ENCODE measurements around the gene CERKL. TPM values are rescaled to one million over a fixed set of nuclear protein-coding genes. Genes with fewer than 3 reads are reported as not detected.
"Not testable (repeated sequence)": the region's sequence is repeated elsewhere in the genome, so short reads cannot be mapped to it uniquely, and the experiment has no call there.

CERKL gene
- not detected for total RNA-seq
- long read RNA-seq: 0 reads

GRCh38 chr2:181656450-181657291, at the start of gene CERKL:
CERKL (minus strand) TSS chr2:181657105; CDS start chr2:181657006, 99 bp downstream.
- Histone ChIP-seq H3K27me3 (ENCODE audit: low read depth) (peaks cover 69% of the 10 kb centered on the region), H3K36me3 (no peaks in the 10 kb centered on the region), H3K27ac (replicated peaks) (no peak within 1 kb of the TSS), H3K4me1 (peaks cover 10% of the 10 kb centered on the region), H3K9me3 (replicated peaks) (no peaks in the 10 kb centered on the region), H3K4me3 (peak within 1 kb of the TSS; percentile 68)
- no peak for TF ChIP-seq CTCF (IDR thresholded peaks at IDR 0.05; ENCODE audit: borderline replicate concordance)
- DNase-seq: peak; percentile 27
- intact Hi-C loops (cut with micrococcal nuclease): no loop called here

GRCh38 chr2:181702519-181702918, 45.6 kb upstream of the CERKL start:
- H3K27me3 ChIP-seq (ENCODE audit: low read depth); H3K27ac ChIP-seq (replicated peaks); H3K9me3 ChIP-seq (replicated peaks); intact Hi-C loops (cut with micrococcal nuclease); H3K4me3 ChIP-seq; H3K4me1 ChIP-seq; DNase-seq; H3K36me3 ChIP-seq: not testable (repeated sequence)

GRCh38 chr2:181698223-181698622, 41.3 kb upstream of the CERKL start:
- H3K27me3 ChIP-seq (ENCODE audit: low read depth): peaks cover 15% of the 10 kb centered on the region
- H3K27ac ChIP-seq (replicated peaks): no peak overlapping the region
- no peak for TF ChIP-seq CTCF (IDR thresholded peaks at IDR 0.05; ENCODE audit: borderline replicate concordance)
- no peaks in the 10 kb centered on the region for H3K4me1 ChIP-seq
- intact Hi-C loops (cut with micrococcal nuclease): no loop called here
- DNase-seq: no peak
- no peaks in the 10 kb centered on the region for H3K36me3 ChIP-seq
- H3K4me3 ChIP-seq: no peak overlapping the region
- peaks cover 5% of the 10 kb centered on the region for H3K9me3 ChIP-seq (replicated peaks)

- no peaks in the 10 kb centered on the region for H3K36me3 ChIP-seq
- H3K9me3 ChIP-seq (replicated peaks): peaks cover 2% of the 10 kb centered on the region
- H3K27ac ChIP-seq (replicated peaks): no peak overlapping the region
- H3K4me3 ChIP-seq: no peak overlapping the region
- TF ChIP-seq CTCF (IDR thresholded peaks at IDR 0.05; ENCODE audit: borderline replicate concordance): no peak
- intact Hi-C loops (cut with micrococcal nuclease): no loop called here
- peaks cover 12% of the 10 kb centered on the region for H3K27me3 ChIP-seq (ENCODE audit: low read depth)
- no peak for DNase-seq
- no peaks in the 10 kb centered on the region for H3K4me1 ChIP-seq
Measured at GRCh38 chr2:181697571-181697970, 40.7 kb upstream of the CERKL start.

- no peak for TF ChIP-seq CTCF (IDR thresholded peaks at IDR 0.05; ENCODE audit: borderline replicate concordance)
- Histone ChIP-seq H3K27ac (replicated peaks) (no peak overlapping the region), H3K27me3 (ENCODE audit: low read depth) (peaks cover 11% of the 10 kb centered on the region), H3K36me3 (no peaks in the 10 kb centered on the region), H3K4me3 (no peak overlapping the region), H3K4me1 (no peaks in the 10 kb centered on the region), H3K9me3 (replicated peaks) (no peaks in the 10 kb centered on the region)
- DNase-seq: no peak
- intact Hi-C loops (cut with micrococcal nuclease): no loop called here
Measured at GRCh38 chr2:181697126-181697525, 40.2 kb upstream of the CERKL start.

GRCh38 chr2:181694271-181694670, 37.4 kb upstream of the CERKL start:
- TF ChIP-seq CTCF (IDR thresholded peaks at IDR 0.05; ENCODE audit: borderline replicate concordance): no peak
- Histone ChIP-seq H3K36me3 (no peaks in the 10 kb centered on the region), H3K4me1 (no peaks in the 10 kb centered on the region), H3K27me3 (ENCODE audit: low read depth) (peaks cover 36% of the 10 kb centered on the region), H3K4me3 (no peak overlapping the region), H3K27ac (replicated peaks) (no peak overlapping the region), H3K9me3 (replicated peaks) (no peaks in the 10 kb centered on the region)
- intact Hi-C loops (cut with micrococcal nuclease): no loop called here
- DNase-seq: no peak

Data from left ventricle myocardium inferior (tissue), 1 donor.